ENCODE results near the gene LIF.

LIF gene

GRCh38 chr22:30266445-30267381 is 20.2 kb upstream of the LIF start, which contains the start of gene OSM:
TSS of gene OSM (minus strand) at chr22:30266851. CDS start at chr22:30266799, 52 bp downstream.
- DNase-seq (ENCODE audit: extremely low spot score), result no peak
- POLR2A ChIA-PET, result no interaction called here
- CTCF ChIA-PET, result no interaction called here
- no peak for TF ChIP-seq NFRKB (IDR thresholded peaks at IDR 0.05)
- no peak for TF ChIP-seq FOXA1 (IDR thresholded peaks at IDR 0.05)
- no peak for TF ChIP-seq ZNF384 (IDR thresholded peaks at IDR 0.05)
- no peak for TF ChIP-seq LEF1 (IDR thresholded peaks at IDR 0.05; ENCODE audit: borderline replicate concordance)
- no peak for TF ChIP-seq BHLHE40 (IDR thresholded peaks at IDR 0.05; ENCODE audit: borderline replicate concordance)
- no peak for TF ChIP-seq HDGF (IDR thresholded peaks at IDR 0.05; ENCODE audit: borderline replicate concordance)
- no peak for TF ChIP-seq PKNOX1 (IDR thresholded peaks at IDR 0.05)
- no peak for TF ChIP-seq FOXM1 (IDR thresholded peaks at IDR 0.05; ENCODE audit: borderline replicate concordance)
- no peak for TF ChIP-seq ARNT (IDR thresholded peaks at IDR 0.05)
- no peak for TF ChIP-seq SUZ12 (IDR thresholded peaks at IDR 0.05)
- TF ChIP-seq SP1 (IDR thresholded peaks at IDR 0.05), result no peak

DNA sequence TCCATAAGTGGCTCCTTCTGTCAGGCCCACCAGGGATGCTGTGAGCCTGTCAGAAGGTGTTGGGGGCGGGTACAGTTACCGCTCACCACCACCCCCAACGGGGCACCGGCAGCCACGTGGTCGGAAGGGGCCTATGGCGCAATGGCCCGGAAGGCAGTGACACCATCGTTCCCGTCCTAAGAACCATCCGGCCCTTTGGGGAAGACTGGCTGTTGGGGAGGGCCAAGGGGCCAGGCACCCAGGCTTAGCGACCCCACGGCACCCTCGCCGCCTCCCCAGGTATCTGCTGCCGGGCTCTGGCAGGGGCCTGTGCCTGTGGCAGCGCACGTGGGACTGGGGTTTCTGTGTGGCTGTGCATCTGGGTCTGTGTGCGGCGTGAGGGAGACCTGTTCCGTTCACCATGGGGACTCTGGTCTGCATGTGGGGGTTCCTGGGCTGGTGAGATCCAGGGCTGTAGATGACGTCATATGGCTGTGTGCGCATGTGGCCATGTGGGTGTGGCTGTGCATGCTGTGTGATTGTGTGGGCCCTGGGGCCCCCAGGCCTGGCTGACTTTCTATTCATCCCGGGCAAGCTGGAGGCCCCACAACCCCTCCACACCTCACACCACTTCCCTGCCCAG is 19.4 kb upstream of the LIF start:
- TF ChIP-seq FOXK2 (IDR thresholded peaks at IDR 0.05) (no peak), BHLHE40 (IDR thresholded peaks at IDR 0.05; ENCODE audit: borderline replicate concordance) (no peak), SUZ12 (IDR thresholded peaks at IDR 0.05) (no peak), HDGF (IDR thresholded peaks at IDR 0.05; ENCODE audit: borderline replicate concordance) (no peak), TARDBP (IDR thresholded peaks at IDR 0.05) (no peak), NFRKB (IDR thresholded peaks at IDR 0.05) (no peak), ZNF384 (IDR thresholded peaks at IDR 0.05) (no peak)
- ChIA-PET POLR2A (no interaction called here), CTCF (interaction anchor here (1.8 kb wide), 1 partner anchor 10 kb away, joined by 6 read pairs; no protein-coding TSS in a partner anchor)
- DNase-seq (ENCODE audit: extremely low spot score), result no peak

DNA sequence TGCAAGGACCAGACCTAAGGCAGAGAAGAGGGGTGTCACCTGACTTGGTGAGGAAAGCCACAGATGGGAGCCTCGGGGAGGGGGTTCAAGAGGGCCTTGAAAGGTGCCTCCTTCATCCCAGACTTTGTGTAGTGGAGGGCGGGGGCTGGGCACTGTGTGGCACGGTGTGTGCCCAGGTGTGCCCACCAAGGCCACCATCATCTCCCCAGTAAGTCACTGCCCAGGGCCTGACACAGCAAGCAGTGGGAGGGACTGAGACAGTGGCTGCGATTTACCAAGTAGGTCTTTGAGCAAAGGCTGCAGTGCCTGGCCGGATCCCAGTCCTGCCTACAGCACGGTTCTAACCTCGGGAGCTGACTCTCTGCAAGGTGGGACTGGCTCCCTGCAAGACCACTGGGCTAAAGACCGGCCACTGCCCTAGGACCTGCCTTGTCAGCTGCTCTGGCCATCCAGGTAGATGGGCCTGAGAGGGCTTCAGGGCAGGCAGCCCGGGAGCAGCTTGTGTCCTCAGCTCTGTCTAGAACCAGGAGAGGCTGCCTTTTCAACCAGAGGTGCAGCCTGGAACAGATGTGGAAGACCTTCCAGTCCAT is 18.7 kb upstream of the LIF start:
- CTCF ChIA-PET, result interaction anchor here (1.0 to 2.8 kb wide), 3 partner anchors 9 to 62 kb away, joined by 3 to 19 read pairs (median 6); partner anchors contain the start of genes CASTOR1 and TBC1D10A
- POLR2A ChIA-PET, result no interaction called here
- TF ChIP-seq HDGF (IDR thresholded peaks at IDR 0.05; ENCODE audit: borderline replicate concordance) (no peak), ELF4 (IDR thresholded peaks at IDR 0.05) (no peak), CTBP1 (IDR thresholded peaks at IDR 0.05; ENCODE audit: borderline replicate concordance) (no peak), L3MBTL2 (conservative IDR thresholded peaks at IDR 0.05) (no peak), FOXA1 (IDR thresholded peaks at IDR 0.05) (no peak), BHLHE40 (IDR thresholded peaks at IDR 0.05; ENCODE audit: borderline replicate concordance) (no peak), ARNT (IDR thresholded peaks at IDR 0.05) (no peak), SP1 (IDR thresholded peaks at IDR 0.05) (no peak), LEF1 (IDR thresholded peaks at IDR 0.05; ENCODE audit: borderline replicate concordance) (no peak), SUZ12 (IDR thresholded peaks at IDR 0.05) (no peak), FOXM1 (IDR thresholded peaks at IDR 0.05; ENCODE audit: borderline replicate concordance) (no peak), PKNOX1 (IDR thresholded peaks at IDR 0.05) (no peak)
- no peak for DNase-seq (ENCODE audit: extremely low spot score)

- ChIA-PET POLR2A (interaction anchor here (1.6 kb wide), 1 partner anchor 160 kb away, joined by 4 read pairs; no protein-coding TSS in a partner anchor), CTCF (interaction anchor here (0.7 to 2.8 kb wide), 8 partner anchors 8 to 532 kb away, joined by 3 to 19 read pairs (median 4); partner anchors contain the start of gene CASTOR1)
- TF ChIP-seq SUZ12 (IDR thresholded peaks at IDR 0.05) (no peak), NFRKB (IDR thresholded peaks at IDR 0.05) (no peak)
- DNase-seq (ENCODE audit: extremely low spot score), result no peak
Measured at GRCh38 chr22:30263883-30264282, 17.3 kb upstream of the LIF start.

GRCh38 chr22:30262917-30263741 is 16.6 kb upstream of the LIF start:
- peak; percentile 90 for DNase-seq (ENCODE audit: extremely low spot score)
- CTCF ChIA-PET, result interaction anchor here (0.6 to 2.8 kb wide), 14 partner anchors 7 to 574 kb away, joined by 3 to 19 read pairs (median 4); partner anchors contain the start of genes CASTOR1 and SEC14L2
- POLR2A ChIA-PET, result interaction anchor here (0.6 to 1.6 kb wide), 3 partner anchors 14 to 161 kb away, joined by 3 to 4 read pairs (median 3); partner anchors contain the start of gene RNF215
- no peak for TF ChIP-seq ARNT (IDR thresholded peaks at IDR 0.05)
- no peak for TF ChIP-seq FOXA1 (IDR thresholded peaks at IDR 0.05)
- no peak for TF ChIP-seq CTBP1 (IDR thresholded peaks at IDR 0.05; ENCODE audit: borderline replicate concordance)
- no peak for TF ChIP-seq TARDBP (IDR thresholded peaks at IDR 0.05)
- no peak for TF ChIP-seq LEF1 (IDR thresholded peaks at IDR 0.05; ENCODE audit: borderline replicate concordance)
- TF ChIP-seq SUZ12 (IDR thresholded peaks at IDR 0.05), result no peak

- CTCF ChIA-PET, result no interaction called here
- TF ChIP-seq BHLHE40 (IDR thresholded peaks at IDR 0.05; ENCODE audit: borderline replicate concordance), result no peak
- POLR2A ChIA-PET, result no interaction called here
- no peak for DNase-seq (ENCODE audit: extremely low spot score)
Measured at GRCh38 chr22:30262112-30262511, 15.6 kb upstream of the LIF start.

All from HEK293T (cell line).